ENCODE results near the gene CTTNBP2NL. TPM values are rescaled to one million over a fixed set of nuclear protein-coding genes. Genes with fewer than 3 reads are reported as not detected.

CTTNBP2NL gene
- total and polyA plus RNA-seq, 8 donors = 3.6 to 41.5 (median 13.7) TPM

- H3K4me1 ChIP-seq = peaks cover 17 to 24% (median 23%) of the 10 kb centered on the region in 4 donors
- no peaks in the 10 kb centered on the region for H3K36me3 ChIP-seq
- H3K9me3 ChIP-seq = no peaks in the 10 kb centered on the region
- intact Hi-C loops (cut with DNase I; ENCODE audit: low total_unique reads) = no loop called here
- peak within 1 kb of the TSS; percentile 56 to 72 (median 59) for H3K4me3 ChIP-seq
- H3K27ac ChIP-seq = peak within 1 kb of the TSS; percentile 3 to 73 (median 28)
- TF ChIP-seq POLR2A (IDR thresholded peaks at IDR 0.05) (no peak), POLR2AphosphoS5 (IDR thresholded peaks at IDR 0.05) (no peak)
- H3K27me3 ChIP-seq = peaks cover 10 to 80% (median 43%) of the 10 kb centered on the region in 3 donors
- DNase-seq = peak; percentile 36 to 77
- WGBS, 5 donors = 0 to 1% (median 1%) methylated on average over 23 to 68 of the region's 69 CpGs
Observed at GRCh38 chr1:112508278-112509004, 112.4 kb downstream of the CTTNBP2NL start, which contains the start of gene WNT2B. TSS of gene WNT2B (plus strand) at chr1:112508965. CDS start at chr1:112509263, 298 bp downstream.

- Histone ChIP-seq H3K27me3 (peaks cover 10 to 73% (median 43%) of the 10 kb centered on the region in 3 donors), H3K4me1 (peaks cover 17 to 24% (median 23%) of the 10 kb centered on the region in 4 donors), H3K9me3 (no peaks in the 10 kb centered on the region), H3K36me3 (no peaks in the 10 kb centered on the region), H3K4me3 (peak overlapping the region; percentile 56 to 72 (median 59)), H3K27ac (peak overlapping the region; percentile 3 to 73 (median 28))
- DNase-seq = peak in 1 of 2 donors; percentile 67
- WGBS, 5 donors = 7 to 45% (median 8%) methylated on average over 14 to 66 of the region's 66 CpGs
- intact Hi-C loops (cut with DNase I; ENCODE audit: low total_unique reads) = no loop called here
- TF ChIP-seq EP300 (IDR thresholded peaks at IDR 0.05) (no peak), POLR2A (IDR thresholded peaks at IDR 0.05) (no peak), CTCF (IDR thresholded peaks at IDR 0.05) (no peak), POLR2AphosphoS5 (IDR thresholded peaks at IDR 0.05) (no peak)
Observed at GRCh38 chr1:112509005-112509659, 113.1 kb downstream of the CTTNBP2NL start.

- Histone ChIP-seq H3K27me3 (peaks cover 10 to 67% (median 43%) of the 10 kb centered on the region in 3 donors), H3K36me3 (no peaks in the 10 kb centered on the region), H3K4me1 (peaks cover 17 to 24% (median 23%) of the 10 kb centered on the region in 4 donors), H3K4me3 (peak overlapping the region; percentile 56 to 72 (median 59)), H3K9me3 (no peaks in the 10 kb centered on the region), H3K27ac (peak overlapping the region; percentile 3 to 73 (median 20))
- no peak for DNase-seq
- WGBS, 5 donors = 30 to 59% (median 40%) methylated on average over 16 of the region's 16 CpGs
- TF ChIP-seq POLR2AphosphoS5 (IDR thresholded peaks at IDR 0.05) = no peak
- TF ChIP-seq POLR2A (IDR thresholded peaks at IDR 0.05) = no peak
- TF ChIP-seq EP300 (IDR thresholded peaks at IDR 0.05) = no peak
- no peak for TF ChIP-seq CTCF (IDR thresholded peaks at IDR 0.05)
- intact Hi-C loops (cut with DNase I; ENCODE audit: low total_unique reads) = no loop called here
Observed at GRCh38 chr1:112509660-112510178, 113.7 kb downstream of the CTTNBP2NL start.

- no peak for DNase-seq
- Histone ChIP-seq H3K36me3 (no peaks in the 10 kb centered on the region), H3K4me3 (peak overlapping the region in 2 of 4 donors; percentile 56 to 61), H3K27ac (peak overlapping the region in 3 of 5 donors; percentile 20 to 73 (median 72)), H3K27me3 (peaks cover 10 to 63% (median 43%) of the 10 kb centered on the region in 3 donors), H3K4me1 (peaks cover 18 to 28% (median 24%) of the 10 kb centered on the region in 4 donors), H3K9me3 (no peaks in the 10 kb centered on the region)
- intact Hi-C loops (cut with DNase I; ENCODE audit: low total_unique reads) = no loop called here
- TF ChIP-seq POLR2A (IDR thresholded peaks at IDR 0.05) (no peak), CTCF (IDR thresholded peaks at IDR 0.05) (no peak)
- 48 to 75% (median 56%) methylated on average over 7 of the region's 7 CpGs for WGBS, 5 donors
Observed at GRCh38 chr1:112510340-112510739, 114.3 kb downstream of the CTTNBP2NL start.

Small RNA genes lying within 50 kb of the gene (small RNA-seq; reads per million reads assigned to genes)
- 0 reads per million in 4 donors for gene RF01210

Other genes starting within 250 kb of the CTTNBP2NL start
- 10 to 100 TPM in 1 of 5 donors, 1 to 10 TPM in 3, not detected in 1; 2.3 to 19.5 (median 6.0) TPM for gene WNT2B, start 112.8 kb downstream of the CTTNBP2NL start, total RNA-seq
- 1 to 10 TPM; 1.7 to 2.9 (median 2.4) TPM for gene WNT2B, start 112.8 kb downstream of the CTTNBP2NL start, polyA plus RNA-seq
- gene ST7L, start 222.9 kb downstream of the CTTNBP2NL start, total RNA-seq = 10 to 100 TPM in 3 of 5 donors, 1 to 10 TPM in 2; 3.5 to 85.7 (median 24.6) TPM
- gene ST7L, start 222.9 kb downstream of the CTTNBP2NL start, polyA plus RNA-seq = 10 to 100 TPM in 1 of 3 donors, 1 to 10 TPM in 2; 7.3 to 15.0 (median 7.6) TPM
- gene CAPZA1, start 223.6 kb downstream of the CTTNBP2NL start, total RNA-seq = 100 to 1,000 TPM in 1 of 5 donors, 10 to 100 TPM in 4; 15.8 to 257 (median 73.2) TPM
- gene CAPZA1, start 223.6 kb downstream of the CTTNBP2NL start, polyA plus RNA-seq = 10 to 100 TPM; 59.4 to 78.2 (median 60.8) TPM

All from stomach (tissue), 9 donors.